Measurements from ENCODE around the gene PIEZO1. TPM values are rescaled to one million over a fixed set of nuclear protein-coding genes. Genes with fewer than 3 reads are reported as not detected.

PIEZO1 gene
- total RNA-seq, 4 donors from 2014 or later: 81.2 to 145 (median 113) TPM

DNA sequence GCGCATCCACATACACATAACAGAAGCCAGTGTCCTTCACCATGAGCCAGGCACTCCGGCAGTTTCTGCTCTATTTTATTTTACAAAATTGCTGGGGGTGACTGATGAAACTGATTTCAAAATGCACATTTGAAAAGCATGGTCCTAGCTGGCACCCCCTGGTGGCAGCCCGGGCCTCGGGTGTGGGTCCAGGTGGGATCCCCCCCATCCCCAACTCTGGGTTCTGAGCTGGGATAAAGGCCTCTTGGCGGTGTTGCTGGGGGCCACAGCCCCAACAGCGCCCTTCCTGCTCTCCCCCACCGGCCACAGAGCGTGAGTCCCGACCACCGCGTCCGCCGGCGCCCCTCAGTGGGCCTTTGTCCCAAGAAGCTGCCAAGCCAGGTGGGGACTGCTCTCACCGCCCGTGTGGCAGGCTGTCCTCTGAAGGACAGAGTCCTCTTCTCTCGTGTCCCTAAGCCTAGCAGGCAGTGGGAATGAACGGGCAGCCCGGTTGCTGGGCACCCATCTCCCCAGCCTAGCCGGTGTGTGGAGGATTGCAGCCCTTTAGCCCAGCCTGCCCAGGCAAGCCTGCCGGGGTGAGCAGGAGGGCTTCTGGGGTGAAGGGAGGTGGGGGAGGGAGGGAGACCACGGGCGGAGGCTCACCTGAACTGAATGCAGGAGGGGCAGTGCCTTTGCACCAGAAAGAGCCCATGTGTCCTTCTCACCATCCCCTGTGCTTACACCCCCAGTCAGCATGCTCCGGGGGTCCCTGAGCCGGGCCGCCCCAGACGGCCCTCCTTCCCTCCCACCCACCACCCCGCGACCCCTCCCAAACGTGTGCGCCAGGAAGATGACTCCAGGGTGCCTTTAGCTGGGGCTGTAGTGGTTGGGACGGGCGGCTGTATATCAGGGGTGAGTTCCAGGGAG, 99.6 kb downstream of the PIEZO1 start:
- peak; percentile 31 to 33 for DNase-seq
- TF ChIP-seq, protein P1, sequence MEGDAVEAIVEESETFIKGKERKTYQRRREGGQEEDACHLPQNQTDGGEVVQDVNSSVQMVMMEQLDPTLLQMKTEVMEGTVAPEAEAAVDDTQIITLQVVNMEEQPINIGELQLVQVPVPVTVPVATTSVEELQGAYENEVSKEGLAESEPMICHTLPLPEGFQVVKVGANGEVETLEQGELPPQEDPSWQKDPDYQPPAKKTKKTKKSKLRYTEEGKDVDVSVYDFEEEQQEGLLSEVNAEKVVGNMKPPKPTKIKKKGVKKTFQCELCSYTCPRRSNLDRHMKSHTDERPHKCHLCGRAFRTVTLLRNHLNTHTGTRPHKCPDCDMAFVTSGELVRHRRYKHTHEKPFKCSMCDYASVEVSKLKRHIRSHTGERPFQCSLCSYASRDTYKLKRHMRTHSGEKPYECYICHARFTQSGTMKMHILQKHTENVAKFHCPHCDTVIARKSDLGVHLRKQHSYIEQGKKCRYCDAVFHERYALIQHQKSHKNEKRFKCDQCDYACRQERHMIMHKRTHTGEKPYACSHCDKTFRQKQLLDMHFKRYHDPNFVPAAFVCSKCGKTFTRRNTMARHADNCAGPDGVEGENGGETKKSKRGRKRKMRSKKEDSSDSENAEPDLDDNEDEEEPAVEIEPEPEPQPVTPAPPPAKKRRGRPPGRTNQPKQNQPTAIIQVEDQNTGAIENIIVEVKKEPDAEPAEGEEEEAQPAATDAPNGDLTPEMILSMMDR (IDR thresholded peaks at IDR 0.05): peak in 4 of 6 experiments; percentile 8 to 42 (median 25)
- TF ChIP-seq POLR2A (IDR thresholded peaks at IDR 0.05): no peak
- Histone ChIP-seq H3K4me1 (peaks cover 0 to 30% of the 10 kb centered on the region in 2 donors), H3K4me3 (replicated peaks in 1 of 3) (peak overlapping the region in 2 of 3 donors; percentile 27 to 48), H3K27ac (no peak overlapping the region), H3K36me3 (no peaks in the 10 kb centered on the region), H3K27me3 (no peaks in the 10 kb centered on the region), H3K9me3 (no peaks in the 10 kb centered on the region)
- intact Hi-C loops (cut with DNase I): no loop called here
- 8 to 11% methylated on average over 19 to 20 of the region's 33 CpGs for WGBS, 2 donors

DNA sequence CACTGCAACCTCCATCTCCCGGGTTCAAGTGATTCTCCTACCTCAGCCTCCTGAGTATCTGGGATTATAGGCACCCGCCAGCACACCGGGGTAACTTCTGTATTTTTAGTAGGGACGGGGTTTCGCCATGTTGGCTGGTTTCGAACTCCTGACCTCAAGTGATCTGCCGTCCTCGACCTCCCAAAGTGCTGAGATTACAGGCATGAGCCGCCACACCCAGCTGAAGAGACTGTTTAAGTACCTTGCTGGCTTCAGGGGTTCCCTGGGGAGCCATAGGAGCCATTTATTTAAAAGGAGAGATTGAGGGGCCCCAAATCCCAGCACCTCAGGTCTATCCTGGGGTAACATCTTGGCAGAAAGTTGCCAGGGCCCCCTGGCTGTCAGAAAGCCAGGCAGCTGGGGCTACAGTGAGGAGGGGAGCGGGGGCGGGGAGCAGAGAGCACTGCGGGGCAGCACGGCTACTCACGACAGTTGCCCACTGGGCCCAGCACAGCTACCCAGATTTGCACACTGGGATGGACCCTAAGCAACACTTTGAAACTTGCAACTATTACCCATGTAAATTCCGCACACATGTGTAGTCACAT, 100.4 kb downstream of the PIEZO1 start:
- TF ChIP-seq, protein P1 (IDR thresholded peaks at IDR 0.05): no peak
- no peak for TF ChIP-seq POLR2A (IDR thresholded peaks at IDR 0.05)
- 77 to 80% methylated on average over 15 of the region's 15 CpGs for WGBS, 2 donors
- Histone ChIP-seq H3K9me3 (no peaks in the 10 kb centered on the region), H3K27me3 (no peaks in the 10 kb centered on the region), H3K4me1 (peaks cover 0 to 30% of the 10 kb centered on the region in 2 donors), H3K36me3 (no peaks in the 10 kb centered on the region), H3K27ac (no peak overlapping the region), H3K4me3 (replicated peaks in 1 of 3) (no peak overlapping the region)
- intact Hi-C loops (cut with DNase I): no loop called here
- no peak for DNase-seq

DNA sequence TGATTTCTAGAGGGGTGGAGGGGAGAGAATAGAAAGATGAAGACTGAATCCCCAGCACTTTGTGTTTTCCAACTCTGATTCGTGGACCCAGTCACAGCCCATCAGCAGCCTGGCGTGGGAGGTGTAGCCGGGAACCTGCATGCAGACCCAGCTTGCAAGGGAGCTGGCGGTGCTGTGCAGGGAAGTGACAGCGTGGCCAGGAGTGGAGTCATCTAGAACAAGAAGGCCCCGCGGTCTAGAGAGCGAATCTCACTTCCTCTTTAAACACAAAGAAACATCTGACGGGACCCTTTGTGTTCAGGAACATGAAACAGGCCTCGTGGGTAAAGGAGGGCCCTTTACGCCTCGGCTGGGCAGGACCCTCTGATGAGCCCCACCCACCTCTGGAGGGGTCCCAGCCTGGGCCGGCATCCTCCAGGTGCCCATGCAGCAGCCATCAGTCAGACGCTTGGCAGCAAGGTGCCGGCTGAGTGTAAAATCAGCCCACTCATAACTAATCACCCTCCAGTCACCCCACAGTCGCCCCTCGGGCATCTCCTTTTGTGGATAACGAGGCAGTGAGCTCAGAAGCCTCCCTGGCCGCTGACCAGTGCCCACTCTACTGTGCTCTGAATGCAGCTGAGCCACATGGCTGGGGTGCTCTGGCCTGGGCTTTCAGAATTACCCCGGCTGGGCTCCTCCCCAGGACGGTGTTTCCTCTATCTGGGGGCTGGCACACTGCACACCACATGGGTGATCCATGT, 103.1 kb downstream of the PIEZO1 start:
- Histone ChIP-seq H3K4me3 (replicated peaks in 1 of 3) (no peak overlapping the region), H3K36me3 (no peaks in the 10 kb centered on the region), H3K9me3 (no peaks in the 10 kb centered on the region), H3K27me3 (no peaks in the 10 kb centered on the region), H3K4me1 (peaks cover 0 to 16% of the 10 kb centered on the region in 2 donors), H3K27ac (no peak overlapping the region)
- no peak for DNase-seq
- WGBS, 2 donors: 50 to 55% methylated on average over 12 to 14 of the region's 21 CpGs
- TF ChIP-seq POLR2A (IDR thresholded peaks at IDR 0.05): no peak
- TF ChIP-seq, protein P1 (IDR thresholded peaks at IDR 0.05): no peak
- intact Hi-C loops (cut with DNase I): no loop called here

DNA sequence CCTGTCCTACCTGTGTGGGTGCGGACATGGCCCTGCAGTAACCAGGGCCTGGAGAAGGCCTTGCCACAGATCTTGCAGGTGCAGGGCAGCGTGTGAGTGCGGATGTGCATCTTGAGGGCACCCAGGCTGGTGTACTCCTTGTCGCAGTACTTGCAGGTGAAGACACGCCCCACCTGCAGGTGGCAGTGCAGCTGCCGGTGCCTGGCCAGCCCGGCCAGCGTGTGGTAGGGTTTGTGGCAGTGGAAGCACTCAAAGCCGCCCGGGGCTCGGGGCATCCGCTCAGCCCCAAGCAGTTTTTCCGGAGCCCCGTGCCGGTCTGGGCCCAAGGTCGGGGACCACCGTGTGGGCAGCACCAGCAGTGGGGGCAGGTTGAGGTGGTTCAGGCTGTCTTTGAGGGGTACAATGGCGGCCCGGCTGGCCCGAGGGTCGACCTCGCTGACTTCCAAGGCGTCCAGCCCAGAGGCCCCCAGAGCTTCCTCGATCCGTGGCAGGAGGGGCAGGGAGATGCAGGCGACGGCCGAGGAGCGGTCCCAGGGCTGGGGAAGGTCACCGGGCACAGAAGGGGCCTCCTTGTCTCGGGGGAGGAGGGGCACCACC, 103.8 kb downstream of the PIEZO1 start:
- intact Hi-C loops (cut with DNase I): no loop called here
- H3K4me1 ChIP-seq: peaks cover 0 to 11% of the 10 kb centered on the region in 2 donors
- 54 to 63% methylated on average over 20 to 21 of the region's 31 CpGs for WGBS, 2 donors
- H3K27me3 ChIP-seq: no peaks in the 10 kb centered on the region
- DNase-seq: no peak
- no peaks in the 10 kb centered on the region for H3K36me3 ChIP-seq
- H3K9me3 ChIP-seq: no peaks in the 10 kb centered on the region
- TF ChIP-seq, protein P1 (IDR thresholded peaks at IDR 0.05): no peak
- TF ChIP-seq POLR2A (IDR thresholded peaks at IDR 0.05): no peak
- no peak overlapping the region for H3K27ac ChIP-seq
- no peak overlapping the region for H3K4me3 ChIP-seq (replicated peaks in 1 of 3)
